ENCODE data around the gene ZIC2. TPM values are rescaled to one million over a fixed set of nuclear protein-coding genes. Genes with fewer than 3 reads are reported as not detected.
A peak's percentile ranks its signal among the peaks of the same experiment; 100 is the strongest.

Gene ZIC2
- total RNA-seq, 1 experiment from 2014 or later: 305 TPM

GRCh38 chr13:99982731-99983498, 1.3 kb downstream of the ZIC2 start:
- intact Hi-C loops (cut with micrococcal nuclease; ENCODE audit: unreplicated experiment): loop anchor here (5.0 kb wide), 1 partner anchor 326 kb away; no protein-coding TSS in a partner anchor
- Histone ChIP-seq H3K36me3 (ENCODE audit: insufficient read depth, low read length, poor library complexity, severe bottlenecking) (peaks cover 54% of the 10 kb centered on the region), H3K27ac (ENCODE audit: low read depth, low read length, poor library complexity, severe bottlenecking) (peak overlapping the region; percentile 96), H3K9me3 (ENCODE audit: low read depth, low read length, poor library complexity, severe bottlenecking) (no peaks in the 10 kb centered on the region), H3K4me3 (ENCODE audit: low read depth, low read length, poor library complexity, severe bottlenecking) (peak overlapping the region; percentile 95), H3K4me1 (ENCODE audit: insufficient read depth, low read length, poor library complexity, severe bottlenecking) (peaks cover 7% of the 10 kb centered on the region), H3K27me3 (replicated peaks; ENCODE audit: insufficient read depth, low read depth, low read length, poor library complexity) (no peaks in the 10 kb centered on the region)
- TF ChIP-seq CTCF (conservative IDR thresholded peaks at IDR 0.05; ENCODE audit: low read depth, low read length): no peak
- TF ChIP-seq EZH2 (IDR thresholded peaks at IDR 0.05; ENCODE audit: borderline replicate concordance, low read depth, low read length, poor library complexity, severe bottlenecking): no peak
- ChIA-PET POLR2A (ENCODE audit: low non-redundant PET) (interaction anchor here (0.6 to 1.5 kb wide), 5 partner anchors 9 to 316 kb away, joined by 3 to 17 read pairs (median 11); no protein-coding TSS in a partner anchor), CTCF (no interaction called here)
- peak; percentile 40 for DNase-seq (ENCODE audit: low spot score)
- BruUV-seq (replicated peaks): no TSS peak

DNA sequence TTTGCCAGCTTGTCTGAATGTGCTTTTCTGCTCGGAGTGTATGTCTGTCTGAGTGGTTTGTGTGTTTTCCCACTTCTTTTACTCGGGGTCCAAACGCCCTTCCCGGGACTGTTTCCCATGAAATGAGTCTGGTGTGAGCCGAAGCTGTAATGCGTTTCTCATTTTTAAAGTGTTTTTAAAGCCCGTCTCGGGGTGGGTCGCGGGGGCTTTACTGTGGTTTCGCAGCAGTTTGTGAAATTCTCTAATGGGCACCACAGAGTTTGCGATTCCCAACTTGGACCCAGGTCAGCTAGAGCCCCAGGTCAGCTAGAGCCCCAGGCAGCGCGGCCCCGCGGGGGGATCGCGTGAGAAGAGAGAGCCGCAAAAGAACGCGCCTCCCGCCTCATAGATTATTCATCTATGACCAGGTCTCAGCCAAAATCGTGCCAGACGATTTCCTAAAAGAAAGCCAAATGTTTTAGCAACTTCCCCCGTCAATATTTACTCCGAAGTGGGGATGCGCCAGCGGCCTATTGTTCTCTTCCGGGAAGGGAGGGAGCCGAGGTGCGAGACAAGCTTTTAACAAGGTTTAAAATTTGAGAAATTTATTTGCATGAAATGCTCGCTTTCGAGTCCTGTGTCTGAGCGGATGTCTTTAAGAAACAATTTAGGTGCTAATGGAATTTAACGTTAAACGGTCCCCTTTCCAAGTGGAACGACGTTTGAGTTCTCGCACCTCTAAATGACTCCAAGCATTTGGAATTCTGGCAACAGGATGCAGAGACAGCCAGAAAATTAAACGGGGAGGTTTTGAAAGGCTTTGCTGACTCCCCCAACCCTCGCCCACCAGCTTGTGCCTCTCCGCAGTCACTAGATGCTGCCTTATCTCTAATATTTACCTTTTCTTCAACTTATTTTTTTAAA, 2.2 kb downstream of the ZIC2 start:
- ChIA-PET POLR2A (ENCODE audit: low non-redundant PET) (interaction anchor here (0.8 kb wide), 1 partner anchor 53 kb away, joined by 3 read pairs; no protein-coding TSS in a partner anchor), CTCF (no interaction called here)
- Histone ChIP-seq H3K4me1 (ENCODE audit: insufficient read depth, low read length, poor library complexity, severe bottlenecking) (peaks cover 15% of the 10 kb centered on the region), H3K36me3 (ENCODE audit: insufficient read depth, low read length, poor library complexity, severe bottlenecking) (peaks cover 56% of the 10 kb centered on the region), H3K27ac (ENCODE audit: low read depth, low read length, poor library complexity, severe bottlenecking) (peak overlapping the region; percentile 96), H3K27me3 (replicated peaks; ENCODE audit: insufficient read depth, low read depth, low read length, poor library complexity) (no peaks in the 10 kb centered on the region), H3K4me3 (ENCODE audit: low read depth, low read length, poor library complexity, severe bottlenecking) (peak overlapping the region; percentile 95), H3K9me3 (ENCODE audit: low read depth, low read length, poor library complexity, severe bottlenecking) (no peaks in the 10 kb centered on the region)
- TF ChIP-seq CTCF (conservative IDR thresholded peaks at IDR 0.05; ENCODE audit: low read depth, low read length) (no peak), EZH2 (IDR thresholded peaks at IDR 0.05; ENCODE audit: borderline replicate concordance, low read depth, low read length, poor library complexity, severe bottlenecking) (no peak)
- DNase-seq (ENCODE audit: low spot score): peak; percentile 57
- intact Hi-C loops (cut with micrococcal nuclease; ENCODE audit: unreplicated experiment): loop anchor here (1.0 to 5.0 kb wide), 2 partner anchors 326 to 532 kb away; no protein-coding TSS in a partner anchor
- TSS peak; percentile 45 for BruUV-seq (replicated peaks)

Measured in A673 (cell line).